Transverse colon (tissue), 4 donors: Measurements from ENCODE around the gene ENTPD1. TPM values are rescaled to one million over a fixed set of nuclear protein-coding genes. Genes with fewer than 3 reads are reported as not detected.
A peak's percentile ranks its signal among the peaks of the same experiment; 100 is the strongest.

Experiments
- DNase-seq: peaks from one replicate; pipeline ENCODE4 v3.0.0-alpha.2; 2019
- H3K27ac ChIP-seq, 4 donors: fragments of 200-600 bp; sonication (generic); 2 replicates each; pipeline ENCODE4 v1.5.1; 2016 to 2018; ENCODE audit warnings: inconsistent platforms in 4 of 4
- H3K27me3 ChIP-seq: fragments of 200-600 bp; sonication (generic); 2 replicates; pipeline ENCODE4 v1.5.1; 2017; ENCODE audit warnings: inconsistent platforms
- H3K36me3 ChIP-seq, 4 donors: fragments of 200-600 bp; sonication (generic); 2 replicates each; pipeline ENCODE4 v1.5.1; 2017 to 2019; ENCODE audit warnings: inconsistent platforms in 4 of 4
- H3K4me1 ChIP-seq, 4 donors: fragments of 200-600 bp; sonication (generic); 2 replicates each; pipeline ENCODE4 v1.5.1; 2017 to 2020; ENCODE audit warnings: inconsistent platforms in 4 of 4
- H3K4me3 ChIP-seq, 4 donors: fragments of 200-600 bp; sonication (generic); 1 replicate in 1 of 4; 2 replicates in 3 of 4; pipeline versions ENCODE4 v1.5.1 to v1.6.1; 2017 to 2019; ENCODE audit warnings: inconsistent platforms in 4 of 4
- H3K9me3 ChIP-seq, 2 donors: fragments of 200-600 bp; sonication (generic); 2 replicates each; pipeline ENCODE4 v1.5.1; 2017 to 2019; ENCODE audit warnings: inconsistent platforms in 2 of 2
- EP300 ChIP-seq: sonication (generic); formaldehyde crosslinking; IDR thresholded peaks from one replicate; pipeline ENCODE4 v1.6.1; 2017; ENCODE audit warnings: antibody characterized with exemption, low read depth
- POLR2A ChIP-seq: fragments of 450-650 bp; IDR thresholded peaks from one replicate; pipeline ENCODE4 v1.6.1; 2016; ENCODE audit warnings: antibody characterized with exemption, mild to moderate bottlenecking, moderate library complexity
- POLR2AphosphoS5 ChIP-seq, 3 donors: sonication (generic); formaldehyde crosslinking; IDR thresholded peaks; one replicate each; pipeline ENCODE4 v1.6.1; 2016; ENCODE audit warnings: antibody characterized with exemption in 3 of 3
- WGBS, 2 donors: methylation state at CpG; one replicate each; pipeline ENCODE4 v1.1.5; 2018; ENCODE audit warnings: low coverage in 1 of 2; 5-methylcytosine and 5-hydroxymethylcytosine counted together
- in situ Hi-C, 4 donors: fragments of 200-750 bp; cut with MboI; loops; one replicate each; pipeline versions ENCODE4 v1.15.0 to v1.15.1; 2017; ENCODE audit warnings: low sequenced_read_pairs in 3 of 4, low pct_ligation_motif_present in 1 of 4, low pct_unique_long_range_greater_than_20kb in 1 of 4
- intact Hi-C: fragments of 100-400 bp; cut with DNase I; formaldehyde crosslinking; loops from one replicate; pipeline ENCODE4 v1.15.1; 2023; ENCODE audit warnings: low total_unique reads
- total RNA-seq, 4 donors: library from RNA; depleted of rRNA; stranded (reverse); fragments of >200 nt; gene quantifications; one replicate each; pipeline ENCODE4 v1.1.0, GENCODE V29; 2016
- TF ChIP-seq, protein P1 (sequence below), 5 experiments: fragments of 200-600 bp in 3 of 5; fragments of 450-650 bp in 2 of 5; sonication (generic) in 3 of 5; IDR thresholded peaks; 1 replicate in 2 of 5; 2 replicates in 3 of 5; pipeline ENCODE4 v1.5.1; 2016 to 2017; ENCODE audit warnings: antibody characterized with exemption in 5 of 5, inconsistent platforms in 3 of 5, mild to moderate bottlenecking in 2 of 5, moderate library complexity in 1 of 5

ENTPD1 gene
- total RNA-seq, 4 donors from 2014 or later, result 5.1 to 35.6 (median 11.0) TPM

DNA sequence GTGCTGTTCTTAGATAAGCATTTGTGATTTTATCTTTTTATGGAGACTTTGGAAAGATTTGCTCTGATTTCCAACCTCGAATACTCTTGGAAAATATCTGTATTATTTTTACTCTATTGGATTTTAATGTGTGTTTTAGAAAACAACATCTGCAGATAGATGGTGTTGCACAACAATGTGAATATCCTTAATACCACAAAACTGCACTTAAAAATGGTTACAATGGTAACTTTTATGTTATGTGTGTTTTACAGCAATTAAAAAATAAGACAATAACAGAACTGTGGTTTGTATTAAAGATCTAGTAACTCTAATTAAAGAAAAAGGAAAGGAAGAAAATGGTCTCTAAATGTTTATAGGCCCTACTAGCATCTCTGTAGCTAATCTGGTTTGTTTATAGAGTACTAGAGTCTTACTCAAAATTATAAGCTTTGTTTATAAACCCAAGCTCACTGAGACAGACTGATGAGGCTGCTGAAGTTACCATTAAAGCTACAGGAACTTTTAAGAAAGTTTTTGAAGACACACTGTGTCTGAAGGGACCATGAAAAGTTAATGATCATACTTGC is 77.2 kb downstream of the ENTPD1 start:
- Histone ChIP-seq H3K4me1 (peaks cover 0 to 36% (median 12%) of the 10 kb centered on the region in 4 donors), H3K27ac (peak overlapping the region; percentile 28 to 65 (median 46)), H3K9me3 (no peaks in the 10 kb centered on the region), H3K27me3 (no peaks in the 10 kb centered on the region), H3K4me3 (no peak overlapping the region), H3K36me3 (no peaks in the 10 kb centered on the region)
- TF ChIP-seq POLR2A (no peak), POLR2AphosphoS5 (IDR thresholded peaks at IDR 0.05) (no peak), EP300 (no peak)
- TF ChIP-seq, protein P1, sequence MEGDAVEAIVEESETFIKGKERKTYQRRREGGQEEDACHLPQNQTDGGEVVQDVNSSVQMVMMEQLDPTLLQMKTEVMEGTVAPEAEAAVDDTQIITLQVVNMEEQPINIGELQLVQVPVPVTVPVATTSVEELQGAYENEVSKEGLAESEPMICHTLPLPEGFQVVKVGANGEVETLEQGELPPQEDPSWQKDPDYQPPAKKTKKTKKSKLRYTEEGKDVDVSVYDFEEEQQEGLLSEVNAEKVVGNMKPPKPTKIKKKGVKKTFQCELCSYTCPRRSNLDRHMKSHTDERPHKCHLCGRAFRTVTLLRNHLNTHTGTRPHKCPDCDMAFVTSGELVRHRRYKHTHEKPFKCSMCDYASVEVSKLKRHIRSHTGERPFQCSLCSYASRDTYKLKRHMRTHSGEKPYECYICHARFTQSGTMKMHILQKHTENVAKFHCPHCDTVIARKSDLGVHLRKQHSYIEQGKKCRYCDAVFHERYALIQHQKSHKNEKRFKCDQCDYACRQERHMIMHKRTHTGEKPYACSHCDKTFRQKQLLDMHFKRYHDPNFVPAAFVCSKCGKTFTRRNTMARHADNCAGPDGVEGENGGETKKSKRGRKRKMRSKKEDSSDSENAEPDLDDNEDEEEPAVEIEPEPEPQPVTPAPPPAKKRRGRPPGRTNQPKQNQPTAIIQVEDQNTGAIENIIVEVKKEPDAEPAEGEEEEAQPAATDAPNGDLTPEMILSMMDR (IDR thresholded peaks at IDR 0.05), result no peak
- DNase-seq, result no peak
- in situ Hi-C loops, result loop anchor here in 2 of 4 donors (10.0 to 25.0 kb wide), 3 partner anchors 138 to 446 kb away; partner anchors contain the start of gene TCTN3 (in 1 of the 2)
- intact Hi-C loops, result no loop called here
- WGBS, 2 donors, result 45% methylated on average over 1 of the region's 1 CpG; no CpG with 5 or more reads in 1 of the 2 donors

DNA sequence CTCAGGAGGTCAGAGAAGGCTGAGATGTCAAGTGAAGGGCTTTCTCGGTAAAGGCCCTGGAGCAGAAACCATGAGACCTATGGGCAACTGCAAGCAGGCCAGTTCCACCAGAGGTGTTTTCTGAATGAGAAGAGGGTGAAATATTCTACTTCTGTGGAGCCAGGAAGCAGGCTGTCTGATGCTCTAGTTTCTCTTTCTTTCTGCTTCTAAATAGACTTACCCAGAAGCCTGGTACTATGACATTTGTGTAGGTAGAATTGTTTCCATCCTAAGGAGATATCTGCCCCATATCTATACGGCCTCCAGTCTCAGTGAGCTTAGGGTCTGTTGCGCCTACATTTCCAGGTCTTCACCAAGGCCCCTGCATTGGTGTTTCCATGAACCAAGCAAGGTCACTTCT is 78.4 kb downstream of the ENTPD1 start:
- Histone ChIP-seq H3K9me3 (no peaks in the 10 kb centered on the region), H3K4me1 (peaks cover 0 to 36% (median 12%) of the 10 kb centered on the region in 4 donors), H3K27me3 (no peaks in the 10 kb centered on the region), H3K36me3 (no peaks in the 10 kb centered on the region), H3K27ac (peak overlapping the region in 1 of 4 donors; percentile 28), H3K4me3 (no peak overlapping the region)
- WGBS, 2 donors, result 79 to 100% methylated on average over 1 to 3 of the region's 3 CpGs
- TF ChIP-seq POLR2AphosphoS5 (IDR thresholded peaks at IDR 0.05), result no peak
- no peak for TF ChIP-seq POLR2A
- intact Hi-C loops (no loop called here), in situ Hi-C loops (loop anchor here in 2 of 4 donors (10.0 to 25.0 kb wide), 3 partner anchors 140 to 447 kb away; partner anchors contain the start of gene TCTN3 (in 1 of the 2))
- no peak for DNase-seq

DNA sequence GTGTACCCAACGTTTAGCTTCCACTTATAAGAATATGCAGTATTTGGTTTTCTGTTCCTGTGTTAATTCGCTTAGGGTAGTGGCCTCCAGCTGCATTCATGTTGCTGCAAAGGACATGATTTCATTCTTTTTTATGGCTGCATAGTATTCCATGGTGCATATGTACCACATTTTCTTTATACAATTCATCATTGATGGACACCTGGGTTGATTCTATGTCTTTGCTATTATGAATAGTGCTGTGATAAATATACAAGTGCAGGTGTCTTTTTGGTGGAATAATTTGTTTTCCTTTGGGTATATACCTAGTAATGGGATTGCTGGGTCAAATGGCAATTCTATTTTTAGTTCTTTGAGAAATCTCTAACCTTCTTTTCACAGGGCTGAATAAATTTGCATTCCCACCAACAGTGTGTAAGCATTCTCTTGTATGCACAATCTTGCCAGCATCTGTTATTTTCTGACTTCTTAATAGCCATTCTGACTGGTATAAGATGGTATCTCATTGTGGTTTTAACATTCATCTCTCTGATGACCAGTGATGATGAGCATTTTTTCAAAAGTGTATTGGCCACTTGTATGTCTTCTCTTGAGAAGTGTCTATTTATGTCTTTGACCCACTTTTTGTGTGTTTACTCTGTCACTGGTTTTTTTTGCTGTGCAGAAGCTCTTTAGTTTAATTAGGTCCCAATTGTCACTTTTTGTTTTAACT is 79.3 kb downstream of the ENTPD1 start:
- Histone ChIP-seq H3K27me3 (no peaks in the 10 kb centered on the region), H3K9me3 (no peaks in the 10 kb centered on the region), H3K27ac (peak overlapping the region in 1 of 4 donors; percentile 14), H3K4me3 (no peak overlapping the region), H3K36me3 (no peaks in the 10 kb centered on the region), H3K4me1 (peaks cover 0 to 44% (median 13%) of the 10 kb centered on the region in 4 donors)
- TF ChIP-seq EP300 (no peak), POLR2A (no peak), POLR2AphosphoS5 (IDR thresholded peaks at IDR 0.05) (no peak)
- TF ChIP-seq, protein P1 (IDR thresholded peaks at IDR 0.05), result no peak
- DNase-seq, result no peak
- 70 to 100% methylated on average over 1 to 2 of the region's 2 CpGs for WGBS, 2 donors
- in situ Hi-C loops (loop anchor here in 2 of 4 donors (10.0 to 25.0 kb wide), 3 partner anchors 141 to 448 kb away; partner anchors contain the start of gene TCTN3 (in 1 of the 2)), intact Hi-C loops (no loop called here)

DNA sequence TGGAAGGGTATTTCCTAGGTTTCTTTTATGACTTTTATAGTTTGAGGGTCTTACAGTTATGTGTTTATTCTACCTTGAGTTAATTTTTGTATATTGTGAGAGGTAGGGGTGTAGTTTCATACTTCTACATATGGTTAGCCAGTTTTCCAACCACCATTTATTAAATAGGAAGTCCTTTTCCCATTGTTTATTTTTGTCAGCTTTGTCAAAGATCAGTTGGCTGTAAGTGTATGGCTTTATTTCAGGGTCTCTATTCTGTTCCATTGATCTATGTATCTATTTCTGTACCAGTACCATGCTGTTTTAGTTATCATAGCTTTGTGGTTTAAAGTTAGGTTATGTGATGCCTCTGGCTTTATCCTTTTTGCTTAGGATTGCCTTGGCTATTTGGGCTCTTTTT is 79.9 kb downstream of the ENTPD1 start:
- H3K4me1 ChIP-seq, result peaks cover 0 to 50% (median 14%) of the 10 kb centered on the region in 4 donors
- in situ Hi-C loops, result loop anchor here in 2 of 4 donors (10.0 to 25.0 kb wide), 3 partner anchors 141 to 449 kb away; partner anchors contain the start of gene TCTN3 (in 1 of the 2)

More for the DNA sequence above, 79.9 kb downstream of the ENTPD1 start:
- Histone ChIP-seq H3K36me3 (no peaks in the 10 kb centered on the region), H3K9me3 (no peaks in the 10 kb centered on the region), H3K4me3 (no peak overlapping the region), H3K27me3 (no peaks in the 10 kb centered on the region), H3K27ac (peak overlapping the region in 1 of 4 donors; percentile 14)
- intact Hi-C loops, result no loop called here
- TF ChIP-seq POLR2AphosphoS5 (IDR thresholded peaks at IDR 0.05) (no peak), EP300 (no peak), POLR2A (no peak)
- TF ChIP-seq, protein P1 (IDR thresholded peaks at IDR 0.05), result no peak
- no peak for DNase-seq
